ENCODE measurements around the gene OXCT1. TPM values are rescaled to one million over a fixed set of nuclear protein-coding genes. Genes with fewer than 3 reads are reported as not detected.

Gene OXCT1
- total and polyA plus RNA-seq, 2 of the 8 experiments (the other 6 are each of a cell fraction or from before 2014, with no cell fraction given), result 10.1 to 28.2 TPM

DNA sequence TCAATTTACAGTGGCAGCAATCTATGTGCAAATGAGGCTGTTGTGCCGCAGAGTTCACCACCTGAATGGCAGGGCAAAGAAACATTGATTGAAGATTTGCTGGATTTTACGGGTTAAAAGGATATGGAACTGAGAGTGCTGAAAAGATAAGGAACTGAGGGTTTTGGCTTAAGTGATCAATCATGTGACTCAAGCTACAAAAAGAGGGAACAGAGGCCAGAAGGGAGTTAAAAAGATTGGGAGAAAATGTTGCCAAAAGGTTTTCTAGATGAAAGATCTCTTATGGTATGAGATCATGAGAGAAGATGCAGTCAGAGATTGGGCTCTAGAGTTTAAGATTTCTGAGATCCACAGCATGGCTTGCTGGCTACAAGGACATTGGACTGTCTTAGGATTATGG is 26.0 kb upstream of the OXCT1 start:
- no peak overlapping the region for H2BK15ac ChIP-seq (ENCODE audit: low read length)
- H2BK120ac ChIP-seq (replicated peaks; ENCODE audit: low read depth, low read length), result no peak overlapping the region
- no peak overlapping the region for H3K14ac ChIP-seq (ENCODE audit: insufficient read length)
- ChIA-PET POLR2A (ENCODE audit: partially characterized antibody) (interaction anchor here (0.8 to 1.2 kb wide), 2 partner anchors 8 to 26 kb away, joined by 3 to 6 read pairs; partner anchors contain the start of genes OXCT1 and RIMOC1), CTCF (ENCODE audit: partially characterized antibody) (interaction anchor here (1.2 kb wide), 1 partner anchor 40 kb away, joined by 3 read pairs; no protein-coding TSS in a partner anchor)
- no peaks in the 10 kb centered on the region for H3K9me3 ChIP-seq (ENCODE audit: insufficient read depth in 2 of 2, low read depth in 1 of 2, low read length in 1 of 2)
- no peak overlapping the region for H3K23ac ChIP-seq (ENCODE audit: insufficient read length)
- H3K36me3 ChIP-seq (ENCODE audit: control insufficient read depth in 2 of 4, insufficient read depth in 4 of 4, low read length in 3 of 4), result no peaks in the 10 kb centered on the region
- H3K27ac ChIP-seq (ENCODE audit: low read depth, low read length), result no peak overlapping the region
- no peak overlapping the region for H2AK5ac ChIP-seq (ENCODE audit: low read depth, low read length)
- H4K91ac ChIP-seq (replicated peaks; ENCODE audit: insufficient read length, low read length), result no peak overlapping the region
- FAIRE-seq (no peak), DNase-seq (ENCODE audit: low read depth in 1 of 2, low spot score in 2 of 2) (no peak)
- H2AFZ ChIP-seq (ENCODE audit: low read length), result peak overlapping the region; percentile 51; the same call in 1 of the 2 replicates
- H4K5ac ChIP-seq (ENCODE audit: insufficient read length, low read depth, low read length), result no peak overlapping the region
- no peak overlapping the region for H3K4ac ChIP-seq (replicated peaks; ENCODE audit: insufficient read length, low read depth, low read length)
- no peak overlapping the region for H4K8ac ChIP-seq (ENCODE audit: extremely low read depth, insufficient read depth, low read length)
- no peak overlapping the region for H2BK12ac ChIP-seq (ENCODE audit: low read depth, low read length)
- H3K79me1 ChIP-seq (ENCODE audit: low read depth, low read length), result no peaks in the 10 kb centered on the region
- no peak overlapping the region for H3K4me2 ChIP-seq (ENCODE audit: insufficient read depth in 1 of 2, low read depth in 2 of 2, low read length in 2 of 2)
- WGBS, 2 experiments (ENCODE audit: extremely low coverage in 1 of 2, insufficient coverage in 1 of 2, insufficient read length in 1 of 2, insufficient replicate concordance in 2 of 2, low coverage in 1 of 2, low lambda C conversion rate in 2 of 2, missing lambda C conversion rate in 1 of 2), result 90% methylated on average over 2 of the region's 2 CpGs; no CpG with 5 or more reads in 1 of the 2 experiments
- no peak overlapping the region for H3K9ac ChIP-seq (replicated peaks in 1 of 4; ENCODE audit: extremely low read depth in 1 of 4, low read depth in 3 of 4, low read length in 3 of 4)
- H3K56ac ChIP-seq (replicated peaks; ENCODE audit: insufficient read length, low read depth, low read length), result no peak overlapping the region
- no peaks in the 10 kb centered on the region for H3K79me2 ChIP-seq (ENCODE audit: control insufficient read depth in 1 of 2, insufficient read depth in 2 of 2, low read length in 2 of 2)
- no peaks in the 10 kb centered on the region; the same call in 1 of the 2 replicates for H3K23me2 ChIP-seq (ENCODE audit: low read depth, low read length)
- H3K4me3 ChIP-seq (ENCODE audit: extremely low read depth in 1 of 4, insufficient read depth in 2 of 4, low read depth in 3 of 4, low read length in 4 of 4), result no peak overlapping the region
- H3K4me1 ChIP-seq (replicated peaks in 1 of 4; ENCODE audit: control insufficient read depth in 3 of 4, insufficient read depth in 4 of 4, low read length in 3 of 4), result no peaks in the 10 kb centered on the region
- H2BK5ac ChIP-seq (ENCODE audit: low read depth, low read length), result no peak overlapping the region
- H4K20me1 ChIP-seq (replicated peaks in 1 of 2; ENCODE audit: control insufficient read depth in 1 of 2, insufficient read depth in 2 of 2, low read length in 2 of 2), result no peaks in the 10 kb centered on the region
- H3K18ac ChIP-seq (ENCODE audit: extremely low read depth, low read length), result no peak overlapping the region
- H2BK20ac ChIP-seq (ENCODE audit: low read length), result no peak overlapping the region
- H3K27me3 ChIP-seq (replicated peaks in 1 of 4; ENCODE audit: control insufficient read depth in 3 of 4, extremely low read depth in 1 of 4, insufficient read depth in 3 of 4, low read length in 3 of 4), result no peaks in the 10 kb centered on the region
- TF ChIP-seq KDM4A (IDR thresholded peaks at IDR 0.05; ENCODE audit: low read depth, low read length, severe bottlenecking), result no peak
- TF ChIP-seq EZH2 (IDR thresholded peaks at IDR 0.05; ENCODE audit: low read depth, low read length, severe bottlenecking), result no peak
- TF ChIP-seq MAFK (IDR thresholded peaks at IDR 0.05; ENCODE audit: low read depth, low read length), result no peak
- TF ChIP-seq ASH2L (IDR thresholded peaks at IDR 0.05; ENCODE audit: low read length), result no peak
- no peak for TF ChIP-seq JUND (IDR thresholded peaks at IDR 0.05; ENCODE audit: low read length)
- TF ChIP-seq, protein P1, sequence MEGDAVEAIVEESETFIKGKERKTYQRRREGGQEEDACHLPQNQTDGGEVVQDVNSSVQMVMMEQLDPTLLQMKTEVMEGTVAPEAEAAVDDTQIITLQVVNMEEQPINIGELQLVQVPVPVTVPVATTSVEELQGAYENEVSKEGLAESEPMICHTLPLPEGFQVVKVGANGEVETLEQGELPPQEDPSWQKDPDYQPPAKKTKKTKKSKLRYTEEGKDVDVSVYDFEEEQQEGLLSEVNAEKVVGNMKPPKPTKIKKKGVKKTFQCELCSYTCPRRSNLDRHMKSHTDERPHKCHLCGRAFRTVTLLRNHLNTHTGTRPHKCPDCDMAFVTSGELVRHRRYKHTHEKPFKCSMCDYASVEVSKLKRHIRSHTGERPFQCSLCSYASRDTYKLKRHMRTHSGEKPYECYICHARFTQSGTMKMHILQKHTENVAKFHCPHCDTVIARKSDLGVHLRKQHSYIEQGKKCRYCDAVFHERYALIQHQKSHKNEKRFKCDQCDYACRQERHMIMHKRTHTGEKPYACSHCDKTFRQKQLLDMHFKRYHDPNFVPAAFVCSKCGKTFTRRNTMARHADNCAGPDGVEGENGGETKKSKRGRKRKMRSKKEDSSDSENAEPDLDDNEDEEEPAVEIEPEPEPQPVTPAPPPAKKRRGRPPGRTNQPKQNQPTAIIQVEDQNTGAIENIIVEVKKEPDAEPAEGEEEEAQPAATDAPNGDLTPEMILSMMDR (IDR thresholded peaks at IDR 0.05; ENCODE audit: control extremely low read depth in 1 of 3, insufficient read depth in 1 of 3, low read depth in 1 of 3, low read length in 3 of 3), result no peak
- TF ChIP-seq SP4 (IDR thresholded peaks at IDR 0.05; ENCODE audit: low read length), result no peak
- TF ChIP-seq, protein P2, sequence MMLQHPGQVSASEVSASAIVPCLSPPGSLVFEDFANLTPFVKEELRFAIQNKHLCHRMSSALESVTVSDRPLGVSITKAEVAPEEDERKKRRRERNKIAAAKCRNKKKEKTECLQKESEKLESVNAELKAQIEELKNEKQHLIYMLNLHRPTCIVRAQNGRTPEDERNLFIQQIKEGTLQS (IDR thresholded peaks at IDR 0.05; ENCODE audit: insufficient read depth, low read depth, low read length), result no peak
- no peak for TF ChIP-seq TCF12 (IDR thresholded peaks at IDR 0.05; ENCODE audit: low read depth, low read length)
- TF ChIP-seq RFX5 (IDR thresholded peaks at IDR 0.05; ENCODE audit: borderline replicate concordance, low read depth, low read length), result no peak
- TF ChIP-seq RBBP5 (IDR thresholded peaks at IDR 0.05; ENCODE audit: borderline replicate concordance, low read depth, low read length), result no peak

All from H1 (cell line).